ENCODE data around the gene FAM149A.

FAM149A gene

DNA sequence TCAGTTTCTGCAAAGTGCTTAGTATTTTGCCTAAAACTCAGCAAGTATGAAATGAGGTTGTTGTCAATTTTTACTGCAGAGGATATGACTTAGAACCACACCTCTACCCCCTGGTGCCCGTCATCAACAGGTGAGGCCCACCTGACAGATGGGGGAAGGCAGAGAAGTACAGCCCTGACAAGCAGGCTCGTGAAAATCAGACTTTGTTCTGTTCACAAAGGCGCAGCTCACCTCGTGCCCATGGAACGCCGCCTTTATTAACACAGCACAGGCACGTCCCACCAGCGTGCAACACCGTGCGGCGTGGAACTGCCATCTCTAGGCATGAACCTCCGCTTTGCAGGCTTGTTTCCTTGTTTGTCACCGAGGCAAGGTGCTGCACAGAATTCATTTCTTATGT is 100.2 kb downstream of the FAM149A start:
- no peaks in the 10 kb centered on the region for H3K9me3 ChIP-seq (ENCODE audit: control insufficient read depth in 1 of 2, low read length in 2 of 2)
- peak overlapping the region in 1 of 2 donors; percentile 41 for H3K4me3 ChIP-seq (ENCODE audit: low read depth in 1 of 2, low read length in 2 of 2)
- no peak overlapping the region for H3K27ac ChIP-seq (ENCODE audit: low read length)
- peaks cover 10% of the 10 kb centered on the region in 2 donors for H3K36me3 ChIP-seq (ENCODE audit: control insufficient read depth in 1 of 2, insufficient read depth in 2 of 2, low read length in 2 of 2)
- H3K27me3 ChIP-seq (ENCODE audit: low read depth, low read length): no peaks in the 10 kb centered on the region
- H3K4me1 ChIP-seq (ENCODE audit: control insufficient read depth in 1 of 2, insufficient read depth in 2 of 2, low read length in 2 of 2): no peaks in the 10 kb centered on the region

DNA sequence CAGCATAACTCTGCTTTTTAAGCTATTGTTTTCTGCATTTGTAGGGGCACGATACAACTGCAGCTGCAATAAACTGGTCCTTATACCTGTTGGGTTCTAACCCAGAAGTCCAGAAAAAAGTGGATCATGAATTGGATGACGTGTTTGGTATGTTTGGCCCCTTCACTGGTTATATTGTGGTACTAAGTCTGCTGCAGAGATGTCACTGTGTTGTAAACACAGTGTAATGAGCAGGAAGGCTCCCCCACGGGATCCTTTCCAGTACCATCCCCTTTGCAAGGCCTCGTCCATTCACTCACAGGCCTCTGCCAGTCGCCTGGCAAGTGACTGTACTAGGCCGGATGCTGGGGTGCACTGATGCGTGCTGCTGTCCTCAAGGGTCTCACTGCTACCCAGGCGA is 100.7 kb downstream of the FAM149A start:
- Histone ChIP-seq H3K4me1 (ENCODE audit: control insufficient read depth in 1 of 2, insufficient read depth in 2 of 2, low read length in 2 of 2) (no peaks in the 10 kb centered on the region), H3K36me3 (ENCODE audit: control insufficient read depth in 1 of 2, insufficient read depth in 2 of 2, low read length in 2 of 2) (peaks cover 14 to 15% of the 10 kb centered on the region in 2 donors), H3K4me3 (ENCODE audit: low read depth in 1 of 2, low read length in 2 of 2) (no peak overlapping the region), H3K27ac (ENCODE audit: low read length) (no peak overlapping the region), H3K9me3 (ENCODE audit: control insufficient read depth in 1 of 2, low read length in 2 of 2) (no peaks in the 10 kb centered on the region), H3K27me3 (ENCODE audit: low read depth, low read length) (no peaks in the 10 kb centered on the region)

DNA sequence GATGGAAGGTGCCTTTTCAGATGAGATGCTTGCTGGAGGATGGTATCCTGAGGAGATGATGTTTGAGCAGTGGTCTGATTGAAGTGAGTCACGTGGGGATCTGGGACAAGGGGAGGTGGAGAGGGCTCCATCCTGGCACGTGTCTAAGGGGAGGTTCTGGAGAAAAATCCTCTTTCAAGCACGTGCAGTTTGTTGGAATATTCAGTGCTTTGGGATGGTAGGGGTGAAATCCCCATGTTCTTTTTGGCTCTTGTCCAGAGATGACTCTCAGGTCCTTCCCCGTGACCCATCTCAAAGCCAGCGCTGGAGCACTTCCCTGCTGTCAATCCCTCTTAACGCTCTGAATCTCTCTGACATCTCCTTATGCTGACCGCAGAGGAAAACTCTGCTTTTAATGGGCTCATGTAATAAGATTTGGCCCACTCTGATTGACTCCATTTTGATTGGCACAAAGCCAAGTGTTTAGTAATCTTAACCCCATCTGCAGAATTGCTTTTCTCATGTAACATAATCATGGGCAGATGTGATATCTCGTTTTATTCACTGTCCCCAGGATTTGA is 112.0 kb downstream of the FAM149A start:
- Histone ChIP-seq H3K4me3 (ENCODE audit: low read depth in 1 of 2, low read length in 2 of 2) (no peak overlapping the region), H3K4me1 (ENCODE audit: control insufficient read depth in 1 of 2, insufficient read depth in 2 of 2, low read length in 2 of 2) (no peaks in the 10 kb centered on the region), H3K36me3 (ENCODE audit: control insufficient read depth in 1 of 2, insufficient read depth in 2 of 2, low read length in 2 of 2) (no peaks in the 10 kb centered on the region), H3K27ac (ENCODE audit: low read length) (no peak overlapping the region), H3K9me3 (ENCODE audit: control insufficient read depth in 1 of 2, low read length in 2 of 2) (no peaks in the 10 kb centered on the region), H3K27me3 (ENCODE audit: low read depth, low read length) (no peaks in the 10 kb centered on the region)

DNA sequence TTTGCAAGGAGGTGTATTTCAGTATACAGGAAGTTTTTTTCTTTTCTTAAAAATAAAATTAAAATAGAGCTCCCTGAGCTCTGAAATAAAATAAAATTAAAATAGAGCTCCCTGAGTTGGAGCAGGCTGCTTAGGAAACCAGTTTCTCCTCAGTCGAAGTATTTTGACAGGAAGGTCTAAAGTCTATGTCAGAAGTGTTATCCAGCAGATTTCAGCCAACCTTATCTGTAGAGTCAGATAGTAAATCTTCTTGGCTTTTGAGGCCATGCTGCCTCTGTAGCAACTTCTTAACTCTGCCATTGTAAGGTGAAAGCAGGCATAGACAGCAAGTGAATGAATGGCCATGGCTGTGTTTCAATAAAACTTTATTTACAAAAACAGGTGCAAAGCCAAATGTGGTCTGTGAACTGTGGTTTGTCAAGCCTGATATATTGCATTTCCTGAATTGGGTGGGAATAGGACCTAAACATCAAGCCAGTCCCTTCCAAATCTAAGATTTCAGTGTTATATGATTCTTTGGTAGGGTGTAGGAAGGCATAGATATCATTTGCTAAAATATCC is 113.3 kb downstream of the FAM149A start:
- H3K36me3 ChIP-seq (ENCODE audit: control insufficient read depth in 1 of 2, insufficient read depth in 2 of 2, low read length in 2 of 2): no peaks in the 10 kb centered on the region
- no peaks in the 10 kb centered on the region for H3K4me1 ChIP-seq (ENCODE audit: control insufficient read depth in 1 of 2, insufficient read depth in 2 of 2, low read length in 2 of 2)
- no peaks in the 10 kb centered on the region for H3K9me3 ChIP-seq (ENCODE audit: control insufficient read depth in 1 of 2, low read length in 2 of 2)
- no peak overlapping the region for H3K4me3 ChIP-seq (ENCODE audit: low read depth in 1 of 2, low read length in 2 of 2)
- H3K27me3 ChIP-seq (ENCODE audit: low read depth, low read length): no peaks in the 10 kb centered on the region
- no peak overlapping the region for H3K27ac ChIP-seq (ENCODE audit: low read length)

DNA sequence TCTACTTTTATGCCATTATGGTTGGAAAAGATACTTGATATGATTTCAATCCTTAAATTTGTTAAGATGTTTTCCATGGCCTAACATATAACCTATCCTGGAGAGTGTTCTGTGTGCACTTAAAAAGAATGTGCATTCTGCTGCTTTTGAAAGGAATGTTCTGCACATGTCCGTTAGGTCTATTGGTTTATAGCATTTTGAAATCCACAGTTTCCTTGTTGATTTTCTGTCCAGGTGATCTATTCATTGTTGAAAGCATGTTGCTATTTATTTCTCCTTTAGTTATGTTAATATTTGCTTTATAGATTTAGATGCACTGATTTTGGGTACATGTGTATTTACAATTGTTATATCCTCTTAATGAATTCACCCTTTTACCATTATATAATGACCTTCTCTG is 117.1 kb downstream of the FAM149A start:
- H3K27ac ChIP-seq (ENCODE audit: low read length): no peak overlapping the region

More for the DNA sequence above, 117.1 kb downstream of the FAM149A start:
- Histone ChIP-seq H3K36me3 (ENCODE audit: control insufficient read depth in 1 of 2, insufficient read depth in 2 of 2, low read length in 2 of 2) (no peaks in the 10 kb centered on the region), H3K4me3 (ENCODE audit: low read depth in 1 of 2, low read length in 2 of 2) (no peak overlapping the region), H3K27me3 (ENCODE audit: low read depth, low read length) (no peaks in the 10 kb centered on the region), H3K9me3 (ENCODE audit: control insufficient read depth in 1 of 2, low read length in 2 of 2) (peaks cover 0 to 6% of the 10 kb centered on the region in 2 donors), H3K4me1 (ENCODE audit: control insufficient read depth in 1 of 2, insufficient read depth in 2 of 2, low read length in 2 of 2) (no peaks in the 10 kb centered on the region)

Data from muscle layer of duodenum (tissue), 2 donors.